ENCODE results near the gene IGSF23.
"Not testable (repeated sequence)": the region's sequence is repeated elsewhere in the genome, so short reads cannot be mapped to it uniquely, and the experiment has no call there.

The IGSF23 gene

DNA sequence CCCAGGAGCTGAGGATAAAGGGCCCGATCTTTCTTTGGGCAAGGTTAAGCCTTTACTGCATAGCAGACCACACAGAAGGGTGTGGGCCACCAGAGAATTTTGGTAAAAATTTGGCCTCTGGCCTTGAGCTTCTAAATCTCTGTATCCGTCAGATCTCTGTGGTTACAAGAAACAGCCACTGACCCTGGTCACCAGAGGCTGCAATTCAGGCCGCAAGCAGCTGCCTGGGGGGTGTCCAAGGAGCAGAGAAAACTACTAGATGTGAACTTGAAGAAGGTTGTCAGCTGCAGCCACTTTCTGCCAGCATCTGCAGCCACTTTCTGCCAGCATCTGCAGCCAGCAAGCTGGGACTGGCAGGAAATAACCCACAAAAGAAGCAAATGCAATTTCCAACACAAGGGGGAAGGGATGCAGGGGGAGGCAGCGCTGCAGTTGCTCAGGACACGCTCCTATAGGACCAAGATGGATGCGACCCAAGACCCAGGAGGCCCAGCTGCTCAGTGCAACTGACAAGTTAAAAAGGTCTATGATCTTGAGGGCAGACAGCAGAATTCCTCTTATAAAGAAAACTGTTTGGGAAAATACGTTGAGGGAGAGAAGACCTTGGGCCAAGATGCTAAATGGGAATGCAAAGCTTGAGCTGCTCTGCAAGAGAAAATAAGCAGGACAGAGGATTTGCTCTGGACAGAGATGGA lies 49.5 kb downstream of the IGSF23 start:
- Mint-ChIP-seq H3K4me3 (no peak overlapping the region), H3K4me1 (peaks cover 5% of the 10 kb centered on the region), H3K27ac (peak overlapping the region; percentile 1), H3K27me3 (ENCODE audit: low read depth, poor library complexity) (peaks cover 6% of the 10 kb centered on the region), H3K9me3 (no peaks in the 10 kb centered on the region), H3K36me3 (ENCODE audit: low read depth) (peaks cover 26% of the 10 kb centered on the region)
- DNase-seq: no peak
- no peak for TF ChIP-seq CTCF (IDR thresholded peaks at IDR 0.05)

DNA sequence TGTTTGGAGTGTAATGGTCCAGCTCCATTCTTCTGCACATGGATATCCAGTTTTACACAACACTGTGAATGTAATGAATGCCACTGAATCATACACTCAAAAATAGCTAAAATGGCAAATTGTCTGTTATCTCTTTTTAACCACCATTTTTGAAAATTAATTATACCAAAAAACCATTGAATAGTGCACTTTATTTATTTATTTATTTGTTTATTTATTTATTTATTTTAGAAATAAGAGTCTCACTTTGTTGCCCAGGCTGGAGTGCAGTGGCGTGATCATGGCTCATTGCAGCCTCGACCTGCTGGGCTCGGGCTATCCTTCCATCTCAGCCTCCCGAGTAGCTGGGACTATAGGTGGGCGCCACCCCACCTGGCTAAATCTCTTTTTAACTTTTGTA lies 50.6 kb downstream of the IGSF23 start:
- DNase-seq: no peak
- TF ChIP-seq CTCF (IDR thresholded peaks at IDR 0.05): no peak
- peaks cover 5% of the 10 kb centered on the region for H3K4me1 Mint-ChIP-seq
- H3K27ac Mint-ChIP-seq: no peak overlapping the region
- no peaks in the 10 kb centered on the region for H3K9me3 Mint-ChIP-seq
- peaks cover 6% of the 10 kb centered on the region for H3K27me3 Mint-ChIP-seq (ENCODE audit: low read depth, poor library complexity)
- peaks cover 16% of the 10 kb centered on the region for H3K36me3 Mint-ChIP-seq (ENCODE audit: low read depth)
- no peak overlapping the region for H3K4me3 Mint-ChIP-seq

DNA sequence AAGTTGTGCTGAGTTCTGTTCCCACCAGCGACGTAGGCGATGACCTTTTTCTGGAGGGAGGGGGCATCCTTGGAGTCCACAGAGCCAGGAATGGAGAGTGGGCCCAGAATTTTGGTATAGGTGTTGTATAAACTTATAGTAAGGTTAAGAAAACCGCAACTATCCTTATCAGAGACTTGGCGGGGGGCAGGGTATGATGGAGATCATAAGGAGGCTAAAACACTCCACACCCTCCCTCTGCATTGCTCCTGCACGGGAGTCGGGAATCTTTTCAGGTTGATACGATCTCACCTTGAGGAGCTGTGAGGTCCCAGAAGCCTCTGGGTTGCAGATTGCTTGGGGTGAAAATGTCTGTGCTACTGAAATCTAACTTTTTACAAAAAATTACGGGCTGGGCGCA lies 51.6 kb downstream of the IGSF23 start:
- H3K36me3 Mint-ChIP-seq (ENCODE audit: low read depth): peaks cover 16% of the 10 kb centered on the region
- TF ChIP-seq CTCF (IDR thresholded peaks at IDR 0.05): no peak
- DNase-seq: no peak
- no peak overlapping the region for H3K27ac Mint-ChIP-seq
- H3K4me1 Mint-ChIP-seq: peaks cover 5% of the 10 kb centered on the region
- peaks cover 6% of the 10 kb centered on the region for H3K27me3 Mint-ChIP-seq (ENCODE audit: low read depth, poor library complexity)
- H3K4me3 Mint-ChIP-seq: no peak overlapping the region
- H3K9me3 Mint-ChIP-seq: no peaks in the 10 kb centered on the region

GRCh38 chr19:44666852-44667556 lies 53.6 kb downstream of the IGSF23 start:
- no peak overlapping the region for H3K27ac Mint-ChIP-seq
- DNase-seq: no peak
- peaks cover 6% of the 10 kb centered on the region for H3K27me3 Mint-ChIP-seq (ENCODE audit: low read depth, poor library complexity)
- TF ChIP-seq CTCF (IDR thresholded peaks at IDR 0.05): no peak
- H3K4me3 Mint-ChIP-seq: no peak overlapping the region
- no peaks in the 10 kb centered on the region for H3K9me3 Mint-ChIP-seq
- H3K4me1 Mint-ChIP-seq: peaks cover 5% of the 10 kb centered on the region
- H3K36me3 Mint-ChIP-seq (ENCODE audit: low read depth): peaks cover 12% of the 10 kb centered on the region

- Mint-ChIP-seq H3K27me3 (ENCODE audit: low read depth, poor library complexity) (peaks cover 3% of the 10 kb centered on the region), H3K4me1 (no peaks in the 10 kb centered on the region), H3K9me3 (no peaks in the 10 kb centered on the region), H3K36me3 (ENCODE audit: low read depth) (no peaks in the 10 kb centered on the region), H3K27ac (no peak overlapping the region), H3K4me3 (no peak overlapping the region)
- TF ChIP-seq CTCF (IDR thresholded peaks at IDR 0.05): no peak
- DNase-seq: no peak
Measured at GRCh38 chr19:44668985-44669764, 55.8 kb downstream of the IGSF23 start.

DNA sequence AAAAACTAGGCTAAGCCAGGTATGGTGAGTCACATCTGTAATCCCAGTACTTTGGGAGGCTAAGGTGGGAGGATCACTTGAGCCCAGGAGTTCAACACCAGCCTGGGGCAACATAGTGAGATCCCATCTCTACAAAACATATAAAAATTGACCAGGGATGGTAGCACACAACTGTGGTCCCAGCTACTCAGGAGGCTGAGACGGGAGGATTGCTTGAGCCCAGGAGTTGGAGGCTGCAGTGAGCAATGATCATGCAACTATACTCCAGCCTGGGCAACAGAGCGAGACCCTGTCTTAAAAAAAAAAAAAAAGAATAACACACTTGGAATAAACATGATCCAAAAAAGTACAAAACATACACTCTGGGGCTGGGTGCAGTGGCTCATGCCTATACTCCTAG lies 56.7 kb downstream of the IGSF23 start:
- not testable (repeated sequence) for H3K27me3 Mint-ChIP-seq (ENCODE audit: low read depth, poor library complexity); H3K9me3 Mint-ChIP-seq; H3K4me1 Mint-ChIP-seq; H3K4me3 Mint-ChIP-seq; DNase-seq; H3K27ac Mint-ChIP-seq; H3K36me3 Mint-ChIP-seq (ENCODE audit: low read depth)
